Activated CD8-positive, alpha-beta memory T cell treated with anti-CD3 and anti-CD28 coated beads, Interleukin-2, amount 50 U/mL, for 1 hour (primary cell): ENCODE results near the gene FGFBP2.

Source experiments
- DNase-seq: peaks from one replicate; pipeline ENCODE4 v3.0.0-alpha.2; 2020; ENCODE audit errors: extremely low read depth

Gene FGFBP2

GRCh38 chr4:15968551-15969300, 5.8 kb upstream of the FGFBP2 start:
- no peak for DNase-seq

GRCh38 chr4:15965325-15965724, 2.4 kb upstream of the FGFBP2 start:
- no peak for DNase-seq

- DNase-seq: no peak
Observed at GRCh38 chr4:15964159-15964558, 1.2 kb upstream of the FGFBP2 start.

GRCh38 chr4:15963576-15963975, 601 bp upstream of the FGFBP2 start:
- no peak for DNase-seq

GRCh38 chr4:15961781-15962510, 1.0 kb downstream of the FGFBP2 start:
- no peak for DNase-seq

- DNase-seq: no peak
Observed at GRCh38 chr4:15958562-15958961, 4.4 kb downstream of the FGFBP2 start.

- DNase-seq: peak; percentile 32
Observed at GRCh38 chr4:15956179-15956850, 6.7 kb downstream of the FGFBP2 start.

- no peak for DNase-seq
Observed at GRCh38 chr4:15955670-15956069, 7.3 kb downstream of the FGFBP2 start.

GRCh38 chr4:15953625-15954024, 9.3 kb downstream of the FGFBP2 start:
- no peak for DNase-seq

- no peak for DNase-seq
Observed at GRCh38 chr4:15951781-15952180, 11.2 kb downstream of the FGFBP2 start.

GRCh38 chr4:15948826-15949225, 14.1 kb downstream of the FGFBP2 start:
- no peak for DNase-seq

- no peak for DNase-seq
Observed at GRCh38 chr4:15947684-15948083, 15.3 kb downstream of the FGFBP2 start.

GRCh38 chr4:15945516-15945915, 17.5 kb downstream of the FGFBP2 start:
- no peak for DNase-seq

GRCh38 chr4:15944895-15945294, 18.1 kb downstream of the FGFBP2 start:
- no peak for DNase-seq

GRCh38 chr4:15942283-15942682, 20.7 kb downstream of the FGFBP2 start:
- no peak for DNase-seq

GRCh38 chr4:15938640-15939039, 24.3 kb downstream of the FGFBP2 start, which contains the start of gene FGFBP1:
TSS of gene FGFBP1 (minus strand) at chr4:15938740. CDS start at chr4:15936632, 2,108 bp downstream.
- DNase-seq: no peak

GRCh38 chr4:15938182-15938581, 24.8 kb downstream of the FGFBP2 start:
- no peak for DNase-seq

GRCh38 chr4:15936495-15936894, 26.5 kb downstream of the FGFBP2 start:
- no peak for DNase-seq

GRCh38 chr4:15935504-15936402, 27.2 kb downstream of the FGFBP2 start:
- DNase-seq: no peak

- no peak for DNase-seq
Observed at GRCh38 chr4:15934259-15934658, 28.7 kb downstream of the FGFBP2 start.

- DNase-seq: no peak
Observed at GRCh38 chr4:15931451-15932210, 31.3 kb downstream of the FGFBP2 start.
